RPMI8226 (cell line): ENCODE measurements around the gene LONP1.

ENCODE experiments used
- DNase-seq: peaks from one replicate; pipeline ENCODE4 v3.0.0-alpha.2; 2015

LONP1 gene

DNA sequence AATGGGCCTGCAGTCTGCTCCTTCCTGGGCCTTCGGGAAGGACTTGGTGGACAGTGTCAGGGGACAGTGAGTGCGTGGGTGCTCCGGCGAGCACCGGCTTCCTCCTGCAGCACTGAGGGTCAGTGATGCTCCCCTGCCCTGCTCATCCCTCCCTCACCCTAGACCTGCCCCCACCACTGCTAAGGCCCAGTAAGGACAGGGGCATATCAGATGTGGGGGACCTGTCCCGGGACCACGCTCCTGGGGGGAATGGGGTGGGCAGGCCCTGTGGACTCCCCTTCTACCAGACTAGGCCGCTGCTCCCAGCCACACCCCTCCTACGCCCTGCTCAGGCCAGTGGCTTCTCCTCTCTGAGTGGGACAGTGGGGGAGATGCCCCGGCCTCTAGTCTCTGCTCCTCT is 42.8 kb downstream of the LONP1 start:
- DNase-seq, result no peak

DNA sequence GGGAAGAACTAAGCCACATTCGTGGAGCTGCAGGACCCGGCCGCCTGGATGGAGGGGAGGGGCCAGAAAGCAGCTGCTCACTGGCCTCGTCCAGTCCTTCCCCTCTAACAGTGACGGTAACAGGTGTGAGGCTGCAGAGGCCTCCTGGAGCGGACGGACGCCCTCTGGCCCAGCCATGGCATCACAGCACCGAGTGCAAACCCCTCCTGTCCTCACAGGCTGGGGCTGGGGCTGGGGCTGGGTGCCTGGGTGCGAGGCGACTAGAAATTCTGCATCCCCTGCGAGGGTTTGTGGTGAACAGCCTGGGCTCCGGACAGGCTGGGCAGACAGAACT is 43.2 kb downstream of the LONP1 start:
- DNase-seq, result no peak

DNA sequence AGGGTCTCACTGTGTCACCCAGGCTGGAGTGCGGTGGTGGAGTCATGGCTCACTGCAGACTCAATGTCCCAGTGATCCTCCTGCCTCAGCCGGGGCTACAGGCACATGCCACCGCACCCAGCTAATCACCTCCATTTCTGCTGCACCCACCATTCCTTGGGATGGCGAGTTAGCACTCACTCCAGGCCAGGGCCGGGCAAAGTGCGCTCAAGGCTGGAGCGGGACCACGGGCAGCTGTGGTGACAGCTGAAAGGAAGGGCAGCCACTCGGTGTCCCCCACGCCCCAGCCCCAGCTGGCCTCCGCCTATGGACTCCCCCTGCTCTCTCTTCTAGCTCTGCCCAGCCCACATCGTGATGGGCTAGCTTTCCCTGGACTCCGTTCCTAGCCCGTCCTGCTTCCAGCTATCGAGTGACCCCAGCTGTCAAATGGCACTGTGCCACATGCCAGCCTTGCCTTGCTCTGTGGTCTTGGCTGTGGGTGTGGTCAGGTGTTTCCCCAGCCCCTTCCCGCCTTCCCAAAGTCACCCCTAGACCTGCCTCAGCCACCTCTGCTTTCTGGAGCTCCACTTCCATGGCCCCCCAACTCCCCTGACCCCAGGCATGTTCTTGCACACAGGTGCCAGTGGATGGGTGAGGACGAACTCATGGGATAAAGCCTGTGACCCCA is 43.7 kb downstream of the LONP1 start:
- no peak for DNase-seq

DNA sequence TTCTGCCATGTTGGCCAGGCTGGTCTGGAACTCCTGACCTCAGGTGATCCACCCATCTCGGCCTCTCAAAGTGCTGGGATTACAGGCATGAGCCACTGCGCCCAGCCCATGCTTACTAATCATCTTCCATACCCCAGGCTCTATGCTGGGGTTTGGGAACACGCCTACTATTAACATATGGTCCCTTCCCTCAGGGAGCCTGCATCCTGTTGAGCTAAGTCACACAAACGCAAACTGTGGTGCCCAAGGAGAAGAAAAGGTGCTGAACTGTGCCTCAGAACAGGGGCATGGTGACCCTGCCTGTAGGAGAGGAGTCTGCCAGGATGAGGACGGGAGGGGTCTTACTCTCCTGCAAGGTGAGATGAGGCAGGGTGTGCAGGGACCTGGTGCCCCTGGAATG is 45.2 kb downstream of the LONP1 start:
- no peak for DNase-seq

DNA sequence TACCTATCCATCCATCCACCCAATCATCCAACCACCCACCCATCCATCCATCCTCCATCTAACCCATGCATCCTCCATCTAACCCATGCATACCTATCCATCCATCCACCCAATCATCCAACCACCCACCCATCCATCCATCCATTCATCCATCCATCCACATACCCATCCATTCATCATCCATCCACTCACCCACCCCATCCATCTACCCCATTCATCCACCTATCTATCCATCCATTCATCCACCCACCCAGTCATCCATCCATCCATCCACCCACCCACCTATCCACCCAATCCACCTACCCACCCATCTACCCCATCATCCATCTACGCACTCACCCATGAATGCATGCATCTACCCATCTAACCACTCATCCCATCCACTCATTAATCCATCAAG is 46.2 kb downstream of the LONP1 start:
- no peak for DNase-seq

DNA sequence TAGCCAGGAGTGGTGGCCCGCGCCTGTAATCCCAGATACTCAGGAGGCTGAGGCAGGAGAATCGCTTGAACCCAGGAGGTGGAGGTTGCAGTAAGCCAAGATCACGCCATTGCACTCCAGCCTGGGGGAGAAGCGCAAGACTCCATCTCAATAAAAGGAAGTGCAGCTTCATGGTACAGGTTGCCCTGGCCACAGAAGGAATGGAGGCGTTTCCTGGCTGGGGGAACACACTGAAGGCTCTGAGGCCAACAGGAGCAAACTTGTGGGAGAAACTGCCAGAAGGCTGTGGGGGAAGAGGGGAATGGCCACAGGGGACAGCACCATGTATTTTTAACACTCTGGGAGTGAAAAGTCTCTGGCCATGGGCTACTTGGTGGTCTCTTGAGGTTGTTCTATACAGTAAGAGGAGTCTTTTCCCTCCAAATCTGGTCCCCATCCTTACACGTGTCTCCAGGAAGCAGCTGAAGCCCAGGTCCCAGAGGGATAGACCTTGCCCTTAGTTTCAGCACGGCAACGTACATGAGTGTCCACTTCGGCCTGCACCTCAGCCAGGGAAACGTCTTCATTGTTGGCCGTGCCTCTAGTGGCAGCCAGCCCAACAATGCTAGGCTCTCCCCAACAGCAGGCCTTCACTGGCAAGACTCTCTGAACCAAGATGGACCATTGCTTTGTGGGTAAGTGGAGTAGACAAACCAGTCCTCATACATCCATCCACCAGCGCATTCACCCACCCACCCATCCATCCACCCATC is 47.1 kb downstream of the LONP1 start:
- DNase-seq, result no peak

DNA sequence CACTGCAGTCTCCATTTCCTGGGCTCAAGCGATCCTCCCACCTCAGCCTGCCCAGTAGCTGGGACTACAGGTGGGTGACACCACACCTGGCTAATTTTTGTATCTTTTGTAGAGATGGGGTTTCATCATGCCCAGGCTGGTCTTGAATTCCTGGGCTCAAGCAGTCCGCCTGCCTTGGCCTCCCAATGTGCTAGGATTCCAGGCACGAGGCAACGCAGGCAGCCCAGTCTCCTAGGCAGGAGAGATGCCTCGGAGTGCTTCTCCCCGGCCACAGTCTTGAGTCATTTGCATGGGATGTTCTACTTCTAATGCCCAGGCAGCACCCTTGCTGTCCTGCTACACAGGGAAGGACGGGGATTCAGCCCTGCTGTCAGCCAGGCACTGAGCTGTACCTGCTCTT is 48.3 kb downstream of the LONP1 start:
- DNase-seq, result no peak

DNA sequence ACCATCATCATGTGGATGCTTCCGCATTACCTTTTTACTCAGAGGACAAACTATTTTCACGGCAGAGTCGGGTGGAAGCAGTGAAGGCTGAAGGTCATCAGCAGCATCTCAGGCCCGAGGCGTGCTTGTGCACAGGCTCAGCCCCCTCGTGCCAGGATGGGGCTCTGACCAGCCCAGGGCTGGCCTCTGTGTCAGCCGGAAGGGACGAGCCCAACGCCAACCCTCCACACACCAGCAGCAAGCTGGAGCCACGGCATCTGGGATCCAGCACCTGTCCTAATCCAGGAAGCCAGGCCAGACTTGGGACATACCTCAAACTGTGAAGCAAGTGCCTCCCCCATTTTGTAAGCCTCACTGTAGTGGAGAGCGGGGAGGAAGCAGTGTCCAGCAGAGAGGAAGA is 50.7 kb downstream of the LONP1 start:
- DNase-seq, result no peak

DNA sequence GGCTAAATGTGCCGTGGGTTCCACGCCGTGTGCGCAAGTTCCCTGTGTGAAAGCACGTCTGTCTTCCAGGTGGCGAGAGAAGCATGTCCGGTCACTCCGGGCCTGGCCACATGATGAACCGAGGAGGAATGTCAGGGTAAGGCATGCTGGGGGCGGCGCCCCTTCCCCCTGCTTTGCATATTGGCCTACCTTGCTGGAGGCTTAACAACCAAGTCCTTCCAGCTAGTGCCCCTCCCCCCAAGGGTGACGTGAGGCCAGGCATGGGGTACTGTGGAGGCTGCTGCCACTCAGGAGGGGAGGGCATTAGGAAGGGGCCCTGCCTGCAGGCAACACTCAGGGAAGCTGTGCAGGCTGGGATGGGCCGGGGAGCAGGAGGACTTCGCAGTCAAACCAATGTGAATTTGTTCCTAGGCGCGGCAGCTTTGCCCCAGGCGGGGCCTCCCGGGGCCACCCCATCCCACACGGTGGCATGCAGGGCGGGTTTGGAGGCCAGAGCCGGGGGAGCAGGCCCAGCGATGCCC is 52.1 kb downstream of the LONP1 start:
- no peak for DNase-seq

DNA sequence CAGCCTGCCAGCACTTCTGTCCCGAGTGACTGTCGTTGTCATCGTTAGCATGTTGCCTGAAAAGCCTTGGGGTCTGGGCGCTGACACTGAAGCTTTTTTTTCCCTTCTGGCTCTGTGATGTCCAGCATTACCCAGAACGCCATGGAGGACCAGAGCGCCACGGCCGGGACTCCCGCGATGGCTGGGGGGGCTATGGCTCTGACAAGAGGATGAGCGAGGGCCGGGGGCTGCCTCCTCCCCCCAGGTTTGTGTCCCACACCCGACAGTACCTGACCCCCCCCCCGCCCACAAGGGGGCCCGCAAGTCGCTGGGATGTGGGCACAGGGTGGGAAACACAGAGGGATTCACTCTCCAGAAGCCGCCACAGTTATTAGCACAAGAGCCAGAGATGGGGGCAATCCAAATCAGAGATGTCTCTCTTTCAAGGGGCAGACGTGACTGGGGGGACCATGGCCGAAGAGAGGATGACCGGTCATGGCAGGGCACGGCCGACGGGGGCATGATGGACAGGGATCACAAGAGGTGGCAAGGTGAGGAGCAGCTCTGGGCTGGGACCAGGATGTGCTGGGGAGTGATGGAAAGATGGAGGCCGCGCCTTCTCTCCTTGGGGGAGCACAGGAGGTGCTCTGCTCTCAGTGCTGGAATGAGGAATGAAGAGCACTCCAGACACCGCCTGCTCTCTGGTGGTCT is 52.9 kb downstream of the LONP1 start:
- no peak for DNase-seq

DNA sequence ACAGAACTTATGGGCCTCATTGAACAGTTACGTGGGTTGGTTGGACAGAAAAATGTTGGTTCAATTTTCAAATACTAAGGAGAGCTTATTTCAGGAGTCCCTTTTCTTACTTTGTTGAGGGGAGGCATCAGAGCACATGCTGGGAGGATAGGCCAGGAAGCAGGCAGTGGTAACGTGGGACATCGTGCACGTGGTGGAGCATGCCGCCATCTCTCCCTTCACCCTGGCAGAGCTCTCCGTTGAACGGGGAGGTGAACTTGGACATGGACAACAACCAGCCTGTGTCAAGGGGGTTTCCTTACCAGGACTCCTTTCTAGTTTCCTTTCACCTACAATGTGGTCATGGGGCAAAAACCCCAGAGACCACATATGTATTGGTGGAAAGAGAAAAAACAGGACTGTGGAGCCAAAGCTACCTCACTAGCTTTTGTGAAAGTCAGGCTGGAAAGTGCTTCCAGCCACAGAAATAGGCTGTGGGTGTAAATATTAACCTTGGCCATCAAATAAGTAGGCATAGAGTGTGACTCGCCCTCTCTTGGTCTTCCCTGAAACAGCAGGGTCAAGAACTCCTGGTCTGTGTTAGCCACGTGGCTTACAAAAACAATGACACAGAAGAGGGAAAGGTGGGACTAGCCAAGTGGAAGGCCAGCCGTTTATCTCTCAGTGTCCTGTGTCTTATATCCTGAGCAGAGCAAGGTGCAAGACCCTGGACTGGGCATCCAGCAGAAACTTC is 54.0 kb downstream of the LONP1 start:
- no peak for DNase-seq

DNA sequence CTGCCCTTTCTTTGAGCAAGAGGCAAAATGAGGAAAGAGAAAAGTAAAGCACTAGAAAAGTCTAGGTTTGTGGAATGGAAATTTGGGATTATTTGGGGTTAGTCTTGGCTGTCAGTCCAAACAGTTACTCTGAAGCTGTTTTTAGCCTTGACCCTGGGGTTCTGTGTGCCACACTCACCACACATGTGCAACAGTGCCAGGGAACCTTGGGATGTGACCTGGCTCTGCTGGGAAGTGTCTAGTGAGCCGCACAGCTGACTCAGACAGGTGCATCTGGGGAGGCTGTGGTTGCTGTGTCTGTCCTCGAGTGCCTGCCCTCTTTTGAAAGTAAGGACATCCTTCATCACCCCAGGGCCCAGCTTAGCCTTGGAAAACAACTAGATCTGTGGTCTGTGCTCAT is 55.4 kb downstream of the LONP1 start:
- no peak for DNase-seq

DNA sequence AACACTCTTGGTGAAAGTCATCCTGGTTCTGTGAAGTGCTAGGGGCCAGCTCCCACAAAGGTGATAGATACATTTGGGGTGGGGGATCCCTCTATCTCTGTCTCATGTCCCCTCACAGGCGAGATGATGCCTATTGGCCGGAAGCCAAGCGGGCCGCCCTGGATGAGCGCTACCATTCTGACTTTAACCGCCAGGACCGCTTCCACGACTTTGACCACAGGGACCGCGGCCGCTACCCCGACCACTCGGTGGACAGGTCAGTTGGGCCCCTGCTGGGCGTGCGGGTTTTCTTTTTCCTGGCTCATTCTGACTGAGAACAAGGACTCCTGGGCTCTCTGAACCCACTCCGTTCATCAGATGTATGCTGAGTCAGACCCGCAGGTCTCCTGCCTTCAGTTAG is 56.0 kb downstream of the LONP1 start:
- DNase-seq, result no peak

DNA sequence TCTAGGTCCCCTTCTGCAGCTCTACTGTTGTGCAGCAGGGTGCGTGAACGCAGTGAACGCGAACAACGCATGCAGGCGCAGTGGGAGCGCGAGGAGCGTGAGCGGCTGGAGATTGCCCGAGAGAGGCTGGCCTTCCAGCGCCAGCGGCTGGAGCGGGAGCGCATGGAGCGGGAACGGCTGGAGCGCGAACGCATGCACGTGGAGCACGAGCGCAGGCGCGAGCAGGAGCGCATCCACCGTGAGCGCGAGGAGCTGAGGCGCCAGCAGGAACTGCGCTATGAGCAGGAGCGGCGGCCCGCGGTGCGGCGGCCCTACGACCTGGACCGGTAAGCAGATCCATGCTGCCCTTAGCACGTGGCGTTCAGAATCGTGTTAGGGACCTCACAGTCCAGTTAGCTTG is 58.5 kb downstream of the LONP1 start:
- no peak for DNase-seq

DNA sequence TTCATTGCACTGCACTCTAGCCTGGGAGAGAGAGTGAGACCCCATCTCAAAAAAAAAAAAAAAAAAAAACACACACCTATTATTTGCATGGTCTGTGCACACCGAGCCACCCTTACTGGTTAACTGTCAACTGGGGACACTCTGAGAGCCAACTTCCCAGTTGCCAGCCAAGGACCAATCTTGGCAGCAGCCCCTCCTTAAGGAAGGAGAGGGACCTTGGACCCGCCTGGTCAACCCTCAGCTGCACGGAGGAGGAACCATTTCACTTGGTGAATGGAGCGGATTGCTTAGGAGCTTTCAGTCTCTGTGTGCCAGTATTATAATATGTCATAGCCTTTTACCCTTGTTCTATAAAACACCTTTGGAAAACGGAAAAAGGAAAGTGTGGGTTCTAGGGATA is 64.5 kb downstream of the LONP1 start:
- no peak for DNase-seq

DNA sequence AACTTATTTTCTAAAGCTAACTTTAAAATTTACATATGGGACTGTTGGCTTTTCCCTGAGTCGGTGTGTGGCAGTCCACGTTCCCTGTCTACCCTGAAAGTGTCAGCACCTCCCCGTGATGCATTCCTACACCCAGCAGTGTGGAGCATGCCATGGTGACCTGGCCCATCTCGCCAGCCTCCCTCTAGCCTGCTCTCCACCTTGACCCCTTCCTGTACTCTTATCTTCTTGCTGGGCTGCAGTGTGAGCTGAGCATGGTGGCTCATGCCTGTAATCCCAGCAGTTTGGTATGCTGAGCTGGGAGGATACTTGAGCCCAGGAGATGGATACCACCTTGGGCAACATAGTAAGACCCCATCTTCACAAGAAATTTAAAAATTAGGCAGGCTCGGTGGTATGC is 65.0 kb downstream of the LONP1 start:
- DNase-seq, result no peak

DNA sequence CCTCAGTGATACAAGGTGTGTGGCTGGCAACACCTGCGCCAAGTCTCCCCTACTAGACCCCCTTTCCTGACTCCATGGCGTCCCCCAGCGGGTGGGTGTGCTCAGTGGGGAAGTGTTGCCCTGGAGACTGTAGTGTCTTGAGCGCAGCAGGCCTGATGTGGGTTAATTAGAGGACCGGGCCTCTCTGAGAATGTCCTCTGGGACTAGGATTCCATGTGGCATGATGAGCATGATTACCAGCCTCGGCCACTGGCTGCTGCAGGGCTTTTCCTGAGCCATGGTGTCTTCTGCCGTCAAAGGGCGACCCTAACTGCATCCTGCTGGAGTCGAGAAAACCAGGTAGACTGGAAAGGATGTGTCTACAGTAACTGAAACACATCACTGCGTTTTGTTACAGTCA is 67.7 kb downstream of the LONP1 start:
- DNase-seq, result no peak

DNA sequence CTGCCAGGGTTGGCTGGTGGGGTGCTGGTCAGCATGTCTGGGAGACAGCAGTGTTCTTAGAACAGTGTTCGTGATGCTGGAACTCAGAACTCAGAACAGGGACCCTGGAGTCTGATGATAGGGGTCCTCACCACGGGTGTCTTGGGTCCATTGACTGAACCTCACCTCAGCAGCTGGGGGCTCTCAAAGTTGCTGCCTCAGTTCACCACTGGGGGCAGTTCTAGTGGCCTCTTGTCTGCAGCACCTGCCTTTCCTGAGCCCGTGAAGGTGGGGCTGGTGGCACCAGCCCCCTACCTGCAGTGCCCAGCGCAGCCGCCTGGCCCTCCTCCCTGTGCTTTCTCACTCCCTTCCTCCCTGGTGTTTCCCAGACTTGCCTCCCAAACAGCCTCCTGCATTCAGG is 68.6 kb downstream of the LONP1 start:
- DNase-seq, result no peak

DNA sequence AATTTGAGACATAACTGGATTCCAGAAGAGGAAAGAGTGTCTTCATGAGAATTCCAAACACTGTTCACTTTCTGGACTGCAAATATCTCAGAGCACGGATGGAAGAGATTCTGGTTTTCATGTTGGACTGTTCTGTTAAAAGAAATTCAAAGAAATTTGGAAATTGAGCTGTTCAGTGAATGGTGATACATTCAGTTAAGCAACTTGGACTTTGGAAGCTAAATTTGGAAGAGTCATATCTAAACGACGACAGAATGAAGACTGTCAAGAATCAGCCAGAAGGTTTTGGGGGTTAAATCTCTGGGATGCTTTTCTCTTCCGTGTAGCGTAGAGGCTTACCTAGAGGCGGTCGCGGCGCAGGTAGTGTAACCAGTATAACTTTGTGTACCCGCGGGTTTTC is 71.5 kb downstream of the LONP1 start:
- no peak for DNase-seq

DNA sequence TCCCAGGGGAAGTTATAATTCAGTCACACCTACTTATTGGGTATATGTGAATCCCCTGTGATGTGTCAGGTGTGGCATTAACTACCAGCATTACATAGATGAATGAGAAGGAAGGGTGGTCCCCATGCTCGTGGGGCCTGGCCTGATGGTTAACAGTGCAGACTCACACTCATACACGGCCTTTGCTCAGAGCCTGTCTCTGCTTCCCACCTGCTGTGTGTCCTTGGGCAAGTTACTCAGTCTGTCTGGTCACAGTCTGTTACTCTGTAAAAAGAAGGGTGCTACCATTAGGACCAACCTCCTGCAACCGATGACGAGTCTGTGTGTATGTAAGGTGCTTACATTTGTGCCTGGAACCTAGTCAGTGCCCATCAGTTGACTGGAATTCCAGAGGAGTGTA is 73.2 kb downstream of the LONP1 start:
- DNase-seq, result no peak

DNA sequence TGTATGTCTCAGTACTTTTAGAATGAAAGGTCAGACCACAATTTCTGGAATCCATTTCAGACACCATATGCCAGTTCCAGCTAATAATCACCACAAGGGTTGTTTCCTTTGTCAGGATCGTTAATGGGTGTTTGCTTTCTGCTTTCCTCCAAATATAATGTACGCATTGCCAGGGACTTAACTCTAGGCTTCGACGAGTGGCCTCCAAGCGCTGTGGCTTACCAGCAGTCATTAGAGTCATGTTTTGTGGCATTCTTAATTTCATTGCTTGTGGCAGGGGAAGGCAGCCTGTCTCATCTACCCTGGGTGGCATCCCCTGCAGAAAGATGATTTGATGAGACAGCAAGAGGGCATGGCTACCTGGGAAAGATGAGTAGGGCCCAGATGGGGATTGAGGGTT is 74.5 kb downstream of the LONP1 start:
- no peak for DNase-seq

DNA sequence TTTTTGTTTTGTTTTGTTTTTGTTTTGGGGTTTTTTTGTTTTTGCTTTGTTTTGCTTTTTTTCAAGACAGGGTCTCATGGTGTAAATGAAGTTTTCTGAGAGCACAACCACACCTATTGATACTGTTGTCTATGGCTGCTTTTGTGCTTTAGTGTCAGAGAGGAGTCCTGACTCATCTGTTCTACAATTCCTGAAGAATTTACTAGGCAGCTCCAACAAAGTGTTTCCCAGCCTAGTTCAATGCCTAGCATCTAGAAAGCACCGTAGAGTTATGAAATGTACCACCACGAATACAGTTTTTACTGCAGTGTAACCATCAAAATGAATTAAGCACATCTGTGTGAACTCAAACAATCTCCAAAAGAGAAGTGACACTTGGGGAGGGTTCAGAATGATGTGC is 75.9 kb downstream of the LONP1 start:
- no peak for DNase-seq

DNA sequence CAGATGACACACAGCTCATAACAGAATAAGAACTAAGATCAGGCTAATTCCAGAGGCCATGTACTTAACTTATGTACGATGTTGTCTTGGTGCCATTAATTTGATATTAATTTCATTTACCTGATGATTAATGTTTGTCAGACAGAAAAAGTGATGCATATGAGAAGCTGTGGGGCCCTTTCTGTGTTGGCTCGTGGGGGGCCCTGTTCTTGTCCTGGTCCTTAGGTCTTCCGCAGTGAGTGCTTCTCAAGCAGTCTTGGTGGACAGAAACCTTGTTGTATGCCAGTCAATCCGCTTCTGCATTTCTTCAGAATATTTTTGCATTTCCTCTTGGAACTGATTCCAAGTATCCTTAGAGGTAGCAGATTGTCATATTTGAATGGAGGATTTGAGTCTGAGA is 76.9 kb downstream of the LONP1 start:
- DNase-seq, result no peak

DNA sequence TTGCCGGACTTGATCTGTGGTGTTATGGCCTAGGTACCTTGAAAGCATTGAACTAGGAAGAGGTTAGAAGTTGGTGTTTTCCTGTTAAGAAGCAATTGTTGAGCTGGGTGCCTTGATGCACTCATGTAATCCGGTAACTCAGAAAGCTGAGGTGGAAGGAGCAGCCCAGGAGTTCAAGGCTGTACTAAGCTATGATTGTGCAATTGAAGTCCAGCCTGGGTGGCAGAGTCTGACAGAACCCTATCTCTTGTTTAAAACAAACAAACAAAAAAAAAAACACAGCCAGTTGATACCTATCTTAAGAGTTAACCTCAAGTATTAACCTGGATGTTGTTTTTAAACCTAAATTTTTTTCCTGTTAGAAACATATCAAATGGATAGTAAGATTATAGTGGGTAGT is 77.7 kb downstream of the LONP1 start:
- DNase-seq, result no peak
